ENCODE measurements around the gene PAX4. TPM values are rescaled to one million over a fixed set of nuclear protein-coding genes. Genes with fewer than 3 reads are reported as not detected.

The PAX4 gene
- total RNA-seq, 1 donor from 2014 or later, result not detected

DNA sequence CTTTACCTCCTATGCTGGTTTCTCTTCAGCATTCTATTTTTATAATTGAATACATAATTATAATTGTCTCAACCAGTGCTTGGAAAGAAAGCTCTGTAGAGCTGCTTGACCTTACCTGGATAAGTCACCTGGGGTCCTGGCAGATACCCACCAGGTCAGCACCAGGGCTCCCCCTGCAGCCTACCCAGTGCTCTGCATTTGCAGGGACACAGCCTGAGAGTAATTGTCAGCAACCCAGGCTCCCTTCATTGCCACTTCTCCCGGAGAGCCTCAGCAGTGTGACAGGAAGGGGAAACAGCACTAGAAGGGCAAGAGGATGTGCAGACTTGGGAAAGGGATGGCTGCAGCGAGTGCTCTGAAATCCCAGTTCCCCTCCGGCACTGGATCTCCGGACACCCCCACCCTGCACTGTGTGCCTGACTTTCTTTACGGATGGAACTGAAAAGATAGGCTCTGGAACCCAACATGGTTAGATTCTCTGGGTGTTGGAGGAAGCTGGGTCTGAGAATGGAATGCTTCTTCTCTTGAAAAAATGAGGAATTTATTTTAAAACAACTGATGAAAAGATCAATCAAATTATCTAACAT is 11.4 kb upstream of the PAX4 start:
- H3K4me3 ChIP-seq (ENCODE audit: low read depth, low read length), result no peak overlapping the region
- no peak for DNase-seq (ENCODE audit: low read depth)
- TF ChIP-seq, protein P1, sequence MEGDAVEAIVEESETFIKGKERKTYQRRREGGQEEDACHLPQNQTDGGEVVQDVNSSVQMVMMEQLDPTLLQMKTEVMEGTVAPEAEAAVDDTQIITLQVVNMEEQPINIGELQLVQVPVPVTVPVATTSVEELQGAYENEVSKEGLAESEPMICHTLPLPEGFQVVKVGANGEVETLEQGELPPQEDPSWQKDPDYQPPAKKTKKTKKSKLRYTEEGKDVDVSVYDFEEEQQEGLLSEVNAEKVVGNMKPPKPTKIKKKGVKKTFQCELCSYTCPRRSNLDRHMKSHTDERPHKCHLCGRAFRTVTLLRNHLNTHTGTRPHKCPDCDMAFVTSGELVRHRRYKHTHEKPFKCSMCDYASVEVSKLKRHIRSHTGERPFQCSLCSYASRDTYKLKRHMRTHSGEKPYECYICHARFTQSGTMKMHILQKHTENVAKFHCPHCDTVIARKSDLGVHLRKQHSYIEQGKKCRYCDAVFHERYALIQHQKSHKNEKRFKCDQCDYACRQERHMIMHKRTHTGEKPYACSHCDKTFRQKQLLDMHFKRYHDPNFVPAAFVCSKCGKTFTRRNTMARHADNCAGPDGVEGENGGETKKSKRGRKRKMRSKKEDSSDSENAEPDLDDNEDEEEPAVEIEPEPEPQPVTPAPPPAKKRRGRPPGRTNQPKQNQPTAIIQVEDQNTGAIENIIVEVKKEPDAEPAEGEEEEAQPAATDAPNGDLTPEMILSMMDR (conservative IDR thresholded peaks at IDR 0.05; ENCODE audit: low read depth, low read length), result peak; percentile 68

DNA sequence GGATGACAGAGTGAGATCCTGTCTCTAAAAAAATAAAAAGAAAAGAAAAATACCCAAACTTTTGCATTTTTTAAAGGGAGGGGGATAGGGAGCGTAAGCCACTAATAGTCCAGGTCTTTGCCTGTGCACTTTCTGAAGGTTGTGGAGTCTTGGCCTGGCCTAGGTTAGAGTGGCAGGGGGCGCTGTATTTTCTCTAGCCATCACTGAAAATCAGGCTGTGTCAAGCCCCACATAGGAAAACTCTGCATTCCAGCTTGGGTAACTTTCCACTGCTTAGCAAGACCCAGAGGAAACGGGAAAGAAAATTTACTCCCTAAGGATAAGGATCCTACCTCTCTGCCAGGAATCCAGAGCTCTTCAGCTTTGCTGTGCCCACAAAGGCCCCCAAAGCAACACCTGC is 10.5 kb upstream of the PAX4 start:
- H3K4me3 ChIP-seq (ENCODE audit: low read depth, low read length), result no peak overlapping the region
- DNase-seq (ENCODE audit: low read depth), result no peak
- TF ChIP-seq, protein P1 (conservative IDR thresholded peaks at IDR 0.05; ENCODE audit: low read depth, low read length), result no peak

DNA sequence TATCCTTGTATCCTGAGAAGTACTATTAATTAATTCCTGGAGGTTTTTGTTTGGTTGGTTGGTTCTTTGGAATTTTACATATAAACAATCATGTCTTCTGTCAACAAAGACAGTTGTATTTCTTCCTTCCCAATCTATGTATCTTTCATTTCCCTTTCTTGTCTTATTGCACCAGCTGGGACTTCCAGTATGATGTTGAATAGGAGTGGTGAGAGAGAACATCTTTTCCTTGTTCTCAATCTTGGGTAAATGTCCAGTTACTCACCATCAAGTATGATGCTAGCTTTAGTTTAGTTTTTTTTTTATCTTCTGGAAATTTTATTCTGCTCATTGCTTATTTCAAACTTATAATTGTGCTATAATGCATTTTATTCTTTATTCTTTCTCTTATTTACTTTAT is 7.4 kb upstream of the PAX4 start:
- TF ChIP-seq, protein P1 (conservative IDR thresholded peaks at IDR 0.05; ENCODE audit: low read depth, low read length), result no peak
- DNase-seq (ENCODE audit: low read depth), result no peak
- H3K4me3 ChIP-seq (ENCODE audit: low read depth, low read length), result no peak overlapping the region

DNA sequence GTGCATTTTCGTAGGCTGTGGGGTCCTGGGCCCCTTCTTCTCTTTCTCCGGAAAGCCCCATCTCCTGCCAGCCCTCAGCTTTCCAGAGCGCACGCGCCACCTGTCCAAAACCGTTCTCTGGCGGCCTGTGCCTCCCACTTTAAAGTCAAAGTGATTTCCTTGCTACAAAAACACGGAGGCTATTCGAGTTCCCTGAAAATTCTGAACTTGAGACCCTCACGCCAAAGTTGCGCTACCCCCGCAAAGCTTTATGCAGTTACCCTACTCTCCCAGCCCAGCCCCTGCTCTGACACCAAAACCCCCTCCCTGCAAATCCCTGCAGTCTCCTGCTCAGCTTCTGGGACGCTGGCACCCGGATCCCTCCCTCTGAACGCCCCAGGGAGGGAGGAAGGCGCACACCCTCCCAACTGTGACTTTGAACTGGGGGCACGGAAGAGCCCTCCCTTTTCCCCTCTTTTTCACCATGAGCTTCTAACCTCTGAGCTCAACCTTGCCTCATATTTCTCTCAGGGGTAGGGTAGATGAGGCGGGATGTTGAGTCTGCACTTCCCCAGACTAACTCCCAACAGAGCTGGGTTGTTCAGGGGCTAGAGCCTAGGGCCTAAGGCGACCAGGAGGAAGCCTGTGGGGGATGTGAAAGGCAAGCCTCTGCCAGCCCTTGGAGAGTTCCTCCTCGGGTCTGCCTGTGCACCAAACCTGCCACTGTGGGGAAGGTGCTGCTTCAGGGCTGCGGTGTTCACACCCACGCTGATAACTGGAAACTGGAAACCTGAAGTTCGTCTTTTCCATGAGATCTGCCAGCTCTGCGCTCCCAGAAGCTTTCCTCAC is 2.7 kb upstream of the PAX4 start:
- DNase-seq (ENCODE audit: low read depth), result no peak
- H3K4me3 ChIP-seq (ENCODE audit: low read depth, low read length), result no peak overlapping the region
- TF ChIP-seq, protein P1 (conservative IDR thresholded peaks at IDR 0.05; ENCODE audit: low read depth, low read length), result no peak

DNA sequence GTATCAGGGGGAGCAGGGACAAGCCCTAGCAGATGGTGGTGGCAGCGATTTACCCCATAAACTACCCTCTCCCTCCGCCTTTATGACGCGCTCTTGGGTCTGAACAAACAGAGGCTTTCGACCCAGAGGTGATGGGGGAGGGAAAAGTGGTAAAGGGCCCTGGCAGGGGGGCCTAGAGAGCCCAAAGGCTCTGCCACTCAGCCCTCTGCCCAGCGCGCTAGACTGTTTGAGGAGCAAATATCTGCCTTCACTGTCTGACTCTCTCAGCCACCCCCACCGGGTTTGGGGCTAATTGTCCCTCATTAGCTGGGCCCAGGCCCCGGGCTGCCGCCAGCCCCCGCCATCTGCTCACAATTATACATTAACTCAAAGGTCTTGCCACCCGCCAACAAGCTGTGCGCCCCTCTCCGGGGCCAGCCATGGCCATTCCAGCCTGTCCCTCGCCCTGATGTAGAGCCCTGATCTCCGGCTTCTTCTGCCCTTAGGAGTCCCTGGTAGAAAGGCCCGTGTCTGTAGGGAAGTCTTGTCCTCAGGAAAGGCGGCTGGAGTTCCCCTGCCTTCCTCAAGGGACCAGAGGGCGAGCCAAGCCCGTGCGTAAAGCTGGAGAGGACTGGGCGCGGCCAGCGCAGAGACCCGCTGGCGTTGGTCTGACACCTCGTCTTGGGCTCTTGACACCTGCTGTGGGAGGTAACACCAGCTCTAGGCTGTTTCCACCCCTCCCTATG is 1.9 kb upstream of the PAX4 start:
- H3K4me3 ChIP-seq (ENCODE audit: low read depth, low read length), result no peak overlapping the region
- DNase-seq (ENCODE audit: low read depth), result no peak
- TF ChIP-seq, protein P1 (conservative IDR thresholded peaks at IDR 0.05; ENCODE audit: low read depth, low read length), result no peak

DNA sequence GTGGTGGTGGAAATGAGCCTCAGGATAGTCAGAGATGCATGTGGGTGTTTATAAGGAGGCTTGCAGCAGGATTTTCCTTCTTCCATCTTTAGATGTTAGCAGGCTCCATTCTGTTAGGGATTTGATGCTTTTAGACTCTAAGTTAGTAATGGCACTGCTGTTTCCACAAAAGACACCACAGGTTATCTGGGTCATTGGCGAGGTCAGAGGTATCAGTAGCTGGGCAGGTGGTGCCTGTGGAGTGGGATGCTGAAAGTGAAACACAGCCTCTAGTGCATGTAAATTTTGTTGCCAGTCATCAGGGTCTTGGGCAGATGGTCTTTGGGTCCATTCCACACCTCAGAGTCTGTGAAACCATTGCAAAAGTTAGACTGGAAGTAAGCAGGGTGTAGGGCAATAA is 833 bp upstream of the PAX4 start:
- TF ChIP-seq, protein P1 (conservative IDR thresholded peaks at IDR 0.05; ENCODE audit: low read depth, low read length), result no peak
- no peak overlapping the region for H3K4me3 ChIP-seq (ENCODE audit: low read depth, low read length)
- no peak for DNase-seq (ENCODE audit: low read depth)

All from epithelial cell of proximal tubule (primary cell).